OCI-LY3 (cell line): ENCODE measurements around the gene FAF2.

Source experiments
- EZH2phosphoT487 ChIP-seq: fragments of 200-600 bp; shearing (Covaris generic); IDR thresholded peaks from 2 replicates; pipeline ENCODE4 v1.6.1; 2018; ENCODE audit warnings: antibody characterized with exemption, mixed run types, low read depth
- TF ChIP-seq, protein P1 (sequence below): fragments of 200-600, 300-600 bp; sonication (generic); IDR thresholded peaks from 2 replicates; pipeline ENCODE4 v1.5.1; 2014; ENCODE audit warnings: antibody characterized with exemption, low read length, low read depth

DNA sequence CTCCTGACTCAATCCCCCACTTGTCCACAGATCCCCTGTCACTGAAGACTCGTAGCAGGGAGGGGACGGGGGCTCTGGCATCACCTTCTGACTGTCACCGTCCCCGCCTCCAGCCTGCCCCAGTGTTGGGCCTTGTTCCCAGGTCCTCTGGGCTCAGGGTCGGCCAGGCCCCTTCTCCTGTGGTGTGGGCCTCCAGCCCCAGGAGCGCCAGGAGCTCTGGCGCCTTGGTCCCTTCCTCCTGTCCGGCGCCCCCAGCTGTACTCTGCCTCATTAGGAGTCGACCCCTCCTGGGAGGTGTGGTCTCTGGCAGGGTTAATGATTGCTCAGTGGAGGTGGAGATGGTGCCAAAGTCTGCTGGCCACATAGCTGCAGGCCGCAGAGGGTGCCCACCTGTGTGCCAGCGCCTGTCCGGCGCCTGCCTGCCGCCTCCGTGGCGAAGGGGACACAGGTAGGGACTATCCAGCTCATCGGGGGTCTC is 100.8 kb downstream of the FAF2 start, which contains the start of gene CDHR2:
- TF ChIP-seq, protein P1, sequence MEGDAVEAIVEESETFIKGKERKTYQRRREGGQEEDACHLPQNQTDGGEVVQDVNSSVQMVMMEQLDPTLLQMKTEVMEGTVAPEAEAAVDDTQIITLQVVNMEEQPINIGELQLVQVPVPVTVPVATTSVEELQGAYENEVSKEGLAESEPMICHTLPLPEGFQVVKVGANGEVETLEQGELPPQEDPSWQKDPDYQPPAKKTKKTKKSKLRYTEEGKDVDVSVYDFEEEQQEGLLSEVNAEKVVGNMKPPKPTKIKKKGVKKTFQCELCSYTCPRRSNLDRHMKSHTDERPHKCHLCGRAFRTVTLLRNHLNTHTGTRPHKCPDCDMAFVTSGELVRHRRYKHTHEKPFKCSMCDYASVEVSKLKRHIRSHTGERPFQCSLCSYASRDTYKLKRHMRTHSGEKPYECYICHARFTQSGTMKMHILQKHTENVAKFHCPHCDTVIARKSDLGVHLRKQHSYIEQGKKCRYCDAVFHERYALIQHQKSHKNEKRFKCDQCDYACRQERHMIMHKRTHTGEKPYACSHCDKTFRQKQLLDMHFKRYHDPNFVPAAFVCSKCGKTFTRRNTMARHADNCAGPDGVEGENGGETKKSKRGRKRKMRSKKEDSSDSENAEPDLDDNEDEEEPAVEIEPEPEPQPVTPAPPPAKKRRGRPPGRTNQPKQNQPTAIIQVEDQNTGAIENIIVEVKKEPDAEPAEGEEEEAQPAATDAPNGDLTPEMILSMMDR = no peak
- no peak for TF ChIP-seq EZH2phosphoT487
